Neural cell (in vitro differentiated cells): ENCODE measurements around the gene EFCAB12.

Source experiments
- EP300 ChIP-seq: fragments of 450-650 bp; conservative IDR thresholded peaks from 2 replicates; pipeline ENCODE4 v1.6.1; 2014; ENCODE audit warnings: antibody characterized with exemption, mild to moderate bottlenecking, moderate library complexity; ENCODE audit not compliant: poor library complexity, severe bottlenecking
- EZH2 ChIP-seq: fragments of 200-600, 300-800 bp; shearing (Covaris generic), sonication (generic); IDR thresholded peaks from 2 replicates; pipeline ENCODE4 v1.6.1; 2014; ENCODE audit warnings: antibody characterized with exemption, low read length, borderline replicate concordance, mild to moderate bottlenecking; ENCODE audit not compliant: insufficient read depth, poor library complexity, severe bottlenecking
- POLR2AphosphoS5 ChIP-seq: IDR thresholded peaks from 2 replicates; pipeline ENCODE4 v1.6.1; 2012
- RAD21 ChIP-seq: fragments of 450-650 bp; conservative IDR thresholded peaks from 2 replicates; pipeline ENCODE4 v1.6.1; 2014; ENCODE audit warnings: antibody characterized with exemption, mild to moderate bottlenecking, moderate library complexity
- TF ChIP-seq, protein P1 (sequence below): fragments of 450-650 bp; IDR thresholded peaks from 2 replicates; pipeline ENCODE4 v1.5.1; 2014; ENCODE audit warnings: antibody characterized with exemption, mild to moderate bottlenecking, moderate library complexity; ENCODE audit not compliant: poor library complexity, severe bottlenecking
- TF ChIP-seq, protein P2 (sequence below): IDR thresholded peaks from 2 replicates; pipeline ENCODE4 v1.6.1; 2012; ENCODE audit warnings: borderline replicate concordance

DNA sequence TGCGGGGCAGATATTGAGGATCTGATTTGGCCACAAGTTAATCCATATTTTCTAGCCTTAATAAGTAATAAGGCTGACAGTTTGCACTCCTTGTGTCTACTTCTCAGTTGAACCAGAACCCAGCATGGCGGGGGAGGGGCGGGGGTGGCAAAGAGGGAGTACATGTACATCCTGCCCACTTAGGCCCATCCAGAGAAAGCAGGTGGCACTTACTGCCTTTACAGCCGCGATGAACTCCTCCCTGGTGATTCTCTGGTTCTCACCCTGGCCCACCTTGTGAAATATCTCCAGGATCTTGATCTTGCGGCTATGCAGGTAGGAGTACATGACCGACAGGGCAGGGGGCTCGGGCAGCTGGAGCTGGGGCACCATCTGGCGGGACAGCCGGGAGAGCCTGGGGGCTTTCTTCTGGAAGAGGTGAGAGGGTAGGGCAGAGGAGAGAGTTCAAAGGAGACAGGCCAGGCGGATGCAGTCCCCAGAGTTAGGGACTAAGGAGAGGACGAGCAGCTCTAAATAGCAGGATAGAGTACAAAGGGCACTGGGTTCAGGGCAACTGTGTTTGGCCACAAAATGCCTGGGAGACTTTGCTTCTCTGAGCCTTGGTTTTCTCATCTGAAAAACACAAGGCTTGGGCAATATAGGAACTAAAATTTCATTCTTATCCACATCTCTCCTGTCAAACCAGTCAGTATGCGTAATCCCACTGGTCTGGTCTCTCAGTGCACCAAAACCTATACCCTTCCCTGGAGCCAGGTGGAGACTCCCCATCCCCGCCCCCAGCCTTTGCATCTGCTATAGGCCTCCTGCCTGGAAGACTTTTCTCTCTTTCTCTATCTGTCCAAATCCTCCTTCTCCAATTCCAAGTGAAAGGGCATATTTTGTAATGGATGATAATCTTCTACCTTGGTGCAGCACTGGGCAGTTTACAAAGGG lies 10.1 kb downstream of the EFCAB12 start:
- TF ChIP-seq, protein P1, sequence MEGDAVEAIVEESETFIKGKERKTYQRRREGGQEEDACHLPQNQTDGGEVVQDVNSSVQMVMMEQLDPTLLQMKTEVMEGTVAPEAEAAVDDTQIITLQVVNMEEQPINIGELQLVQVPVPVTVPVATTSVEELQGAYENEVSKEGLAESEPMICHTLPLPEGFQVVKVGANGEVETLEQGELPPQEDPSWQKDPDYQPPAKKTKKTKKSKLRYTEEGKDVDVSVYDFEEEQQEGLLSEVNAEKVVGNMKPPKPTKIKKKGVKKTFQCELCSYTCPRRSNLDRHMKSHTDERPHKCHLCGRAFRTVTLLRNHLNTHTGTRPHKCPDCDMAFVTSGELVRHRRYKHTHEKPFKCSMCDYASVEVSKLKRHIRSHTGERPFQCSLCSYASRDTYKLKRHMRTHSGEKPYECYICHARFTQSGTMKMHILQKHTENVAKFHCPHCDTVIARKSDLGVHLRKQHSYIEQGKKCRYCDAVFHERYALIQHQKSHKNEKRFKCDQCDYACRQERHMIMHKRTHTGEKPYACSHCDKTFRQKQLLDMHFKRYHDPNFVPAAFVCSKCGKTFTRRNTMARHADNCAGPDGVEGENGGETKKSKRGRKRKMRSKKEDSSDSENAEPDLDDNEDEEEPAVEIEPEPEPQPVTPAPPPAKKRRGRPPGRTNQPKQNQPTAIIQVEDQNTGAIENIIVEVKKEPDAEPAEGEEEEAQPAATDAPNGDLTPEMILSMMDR, result no peak
- TF ChIP-seq EP300 (no peak), RAD21 (no peak), POLR2AphosphoS5 (no peak), EZH2 (no peak)
- TF ChIP-seq, protein P2, sequence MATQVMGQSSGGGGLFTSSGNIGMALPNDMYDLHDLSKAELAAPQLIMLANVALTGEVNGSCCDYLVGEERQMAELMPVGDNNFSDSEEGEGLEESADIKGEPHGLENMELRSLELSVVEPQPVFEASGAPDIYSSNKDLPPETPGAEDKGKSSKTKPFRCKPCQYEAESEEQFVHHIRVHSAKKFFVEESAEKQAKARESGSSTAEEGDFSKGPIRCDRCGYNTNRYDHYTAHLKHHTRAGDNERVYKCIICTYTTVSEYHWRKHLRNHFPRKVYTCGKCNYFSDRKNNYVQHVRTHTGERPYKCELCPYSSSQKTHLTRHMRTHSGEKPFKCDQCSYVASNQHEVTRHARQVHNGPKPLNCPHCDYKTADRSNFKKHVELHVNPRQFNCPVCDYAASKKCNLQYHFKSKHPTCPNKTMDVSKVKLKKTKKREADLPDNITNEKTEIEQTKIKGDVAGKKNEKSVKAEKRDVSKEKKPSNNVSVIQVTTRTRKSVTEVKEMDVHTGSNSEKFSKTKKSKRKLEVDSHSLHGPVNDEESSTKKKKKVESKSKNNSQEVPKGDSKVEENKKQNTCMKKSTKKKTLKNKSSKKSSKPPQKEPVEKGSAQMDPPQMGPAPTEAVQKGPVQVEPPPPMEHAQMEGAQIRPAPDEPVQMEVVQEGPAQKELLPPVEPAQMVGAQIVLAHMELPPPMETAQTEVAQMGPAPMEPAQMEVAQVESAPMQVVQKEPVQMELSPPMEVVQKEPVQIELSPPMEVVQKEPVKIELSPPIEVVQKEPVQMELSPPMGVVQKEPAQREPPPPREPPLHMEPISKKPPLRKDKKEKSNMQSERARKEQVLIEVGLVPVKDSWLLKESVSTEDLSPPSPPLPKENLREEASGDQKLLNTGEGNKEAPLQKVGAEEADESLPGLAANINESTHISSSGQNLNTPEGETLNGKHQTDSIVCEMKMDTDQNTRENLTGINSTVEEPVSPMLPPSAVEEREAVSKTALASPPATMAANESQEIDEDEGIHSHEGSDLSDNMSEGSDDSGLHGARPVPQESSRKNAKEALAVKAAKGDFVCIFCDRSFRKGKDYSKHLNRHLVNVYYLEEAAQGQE, result no peak
